ENCODE results near the gene CD300LF.

DNA sequence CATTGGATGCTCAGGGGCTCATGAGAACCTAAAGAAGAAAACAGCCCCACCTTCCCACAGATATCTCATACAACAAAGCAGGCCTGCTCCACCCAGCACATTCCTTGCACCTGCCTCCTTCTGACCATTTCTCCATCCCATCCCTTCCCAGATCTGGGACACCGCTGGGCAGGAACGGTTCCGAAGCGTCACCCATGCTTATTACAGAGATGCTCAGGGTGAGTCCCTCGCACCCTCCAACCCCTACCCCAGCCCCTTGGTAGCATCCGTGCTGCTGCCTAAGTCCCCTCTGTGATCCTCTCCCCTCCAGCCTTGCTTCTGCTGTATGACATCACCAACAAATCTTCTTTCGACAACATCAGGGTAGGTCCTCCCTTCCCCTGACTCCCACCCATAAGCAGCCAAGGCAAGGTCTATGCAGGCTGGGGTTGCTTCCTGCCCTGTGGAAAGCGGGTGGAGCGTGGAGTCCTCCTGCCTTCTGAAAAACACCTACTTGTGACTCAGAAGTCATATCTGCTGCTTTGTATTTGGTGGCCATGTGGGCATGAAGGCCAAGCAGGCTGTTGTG, 30.3 kb upstream of the CD300LF start:
- TF ChIP-seq, protein P1, sequence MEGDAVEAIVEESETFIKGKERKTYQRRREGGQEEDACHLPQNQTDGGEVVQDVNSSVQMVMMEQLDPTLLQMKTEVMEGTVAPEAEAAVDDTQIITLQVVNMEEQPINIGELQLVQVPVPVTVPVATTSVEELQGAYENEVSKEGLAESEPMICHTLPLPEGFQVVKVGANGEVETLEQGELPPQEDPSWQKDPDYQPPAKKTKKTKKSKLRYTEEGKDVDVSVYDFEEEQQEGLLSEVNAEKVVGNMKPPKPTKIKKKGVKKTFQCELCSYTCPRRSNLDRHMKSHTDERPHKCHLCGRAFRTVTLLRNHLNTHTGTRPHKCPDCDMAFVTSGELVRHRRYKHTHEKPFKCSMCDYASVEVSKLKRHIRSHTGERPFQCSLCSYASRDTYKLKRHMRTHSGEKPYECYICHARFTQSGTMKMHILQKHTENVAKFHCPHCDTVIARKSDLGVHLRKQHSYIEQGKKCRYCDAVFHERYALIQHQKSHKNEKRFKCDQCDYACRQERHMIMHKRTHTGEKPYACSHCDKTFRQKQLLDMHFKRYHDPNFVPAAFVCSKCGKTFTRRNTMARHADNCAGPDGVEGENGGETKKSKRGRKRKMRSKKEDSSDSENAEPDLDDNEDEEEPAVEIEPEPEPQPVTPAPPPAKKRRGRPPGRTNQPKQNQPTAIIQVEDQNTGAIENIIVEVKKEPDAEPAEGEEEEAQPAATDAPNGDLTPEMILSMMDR (IDR thresholded peaks at IDR 0.05; ENCODE audit: low read length): no peak
- TF ChIP-seq EZH2 (IDR thresholded peaks at IDR 0.05; ENCODE audit: borderline replicate concordance, low read length): no peak

Measured in OCI-LY1 (cell line).